Vagina (tissue), 2 donors: ENCODE data around the gene MSH5.

Source experiments
- POLR2A ChIP-seq, 2 donors: fragments of 450-650 bp; IDR thresholded peaks; one replicate each; pipeline ENCODE4 v1.6.1; 2017; ENCODE audit warnings: antibody characterized with exemption in 2 of 2, mild to moderate bottlenecking in 2 of 2, moderate library complexity in 2 of 2
- POLR2AphosphoS5 ChIP-seq, 2 donors: sonication (generic); formaldehyde crosslinking; IDR thresholded peaks; one replicate each; pipeline ENCODE4 v1.9.0; 2017; ENCODE audit warnings: antibody characterized with exemption in 2 of 2, mild to moderate bottlenecking in 2 of 2, low read depth in 1 of 2; ENCODE audit not compliant: insufficient read depth in 1 of 2
- TF ChIP-seq, protein P1 (sequence below), 3 experiments: fragments of 450-650 bp in 2 of 3; fragments of 200-600 bp in 1 of 3; sonication (generic) in 1 of 3; IDR thresholded peaks; one replicate each; pipeline ENCODE4 v1.5.1; 2017 to 2019; ENCODE audit warnings: antibody characterized with exemption in 3 of 3, mild to moderate bottlenecking in 2 of 3, moderate library complexity in 2 of 3

- TF ChIP-seq POLR2A (IDR thresholded peaks at IDR 0.05) (no peak), POLR2AphosphoS5 (IDR thresholded peaks at IDR 0.05; ENCODE audit: insufficient read depth in 1 of 2, low read depth in 1 of 2) (no peak)
- TF ChIP-seq, protein P1, sequence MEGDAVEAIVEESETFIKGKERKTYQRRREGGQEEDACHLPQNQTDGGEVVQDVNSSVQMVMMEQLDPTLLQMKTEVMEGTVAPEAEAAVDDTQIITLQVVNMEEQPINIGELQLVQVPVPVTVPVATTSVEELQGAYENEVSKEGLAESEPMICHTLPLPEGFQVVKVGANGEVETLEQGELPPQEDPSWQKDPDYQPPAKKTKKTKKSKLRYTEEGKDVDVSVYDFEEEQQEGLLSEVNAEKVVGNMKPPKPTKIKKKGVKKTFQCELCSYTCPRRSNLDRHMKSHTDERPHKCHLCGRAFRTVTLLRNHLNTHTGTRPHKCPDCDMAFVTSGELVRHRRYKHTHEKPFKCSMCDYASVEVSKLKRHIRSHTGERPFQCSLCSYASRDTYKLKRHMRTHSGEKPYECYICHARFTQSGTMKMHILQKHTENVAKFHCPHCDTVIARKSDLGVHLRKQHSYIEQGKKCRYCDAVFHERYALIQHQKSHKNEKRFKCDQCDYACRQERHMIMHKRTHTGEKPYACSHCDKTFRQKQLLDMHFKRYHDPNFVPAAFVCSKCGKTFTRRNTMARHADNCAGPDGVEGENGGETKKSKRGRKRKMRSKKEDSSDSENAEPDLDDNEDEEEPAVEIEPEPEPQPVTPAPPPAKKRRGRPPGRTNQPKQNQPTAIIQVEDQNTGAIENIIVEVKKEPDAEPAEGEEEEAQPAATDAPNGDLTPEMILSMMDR (IDR thresholded peaks at IDR 0.05), result no peak
These were observed 57.8 kb downstream of the MSH5 start for GRCh38 chr6:31797588-31797987.
